Measurements from ENCODE around the gene GPR137.

- TF ChIP-seq, protein P1, sequence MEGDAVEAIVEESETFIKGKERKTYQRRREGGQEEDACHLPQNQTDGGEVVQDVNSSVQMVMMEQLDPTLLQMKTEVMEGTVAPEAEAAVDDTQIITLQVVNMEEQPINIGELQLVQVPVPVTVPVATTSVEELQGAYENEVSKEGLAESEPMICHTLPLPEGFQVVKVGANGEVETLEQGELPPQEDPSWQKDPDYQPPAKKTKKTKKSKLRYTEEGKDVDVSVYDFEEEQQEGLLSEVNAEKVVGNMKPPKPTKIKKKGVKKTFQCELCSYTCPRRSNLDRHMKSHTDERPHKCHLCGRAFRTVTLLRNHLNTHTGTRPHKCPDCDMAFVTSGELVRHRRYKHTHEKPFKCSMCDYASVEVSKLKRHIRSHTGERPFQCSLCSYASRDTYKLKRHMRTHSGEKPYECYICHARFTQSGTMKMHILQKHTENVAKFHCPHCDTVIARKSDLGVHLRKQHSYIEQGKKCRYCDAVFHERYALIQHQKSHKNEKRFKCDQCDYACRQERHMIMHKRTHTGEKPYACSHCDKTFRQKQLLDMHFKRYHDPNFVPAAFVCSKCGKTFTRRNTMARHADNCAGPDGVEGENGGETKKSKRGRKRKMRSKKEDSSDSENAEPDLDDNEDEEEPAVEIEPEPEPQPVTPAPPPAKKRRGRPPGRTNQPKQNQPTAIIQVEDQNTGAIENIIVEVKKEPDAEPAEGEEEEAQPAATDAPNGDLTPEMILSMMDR (IDR thresholded peaks at IDR 0.05; ENCODE audit: low read depth, low read length, missing input control), result no peak
- no peak for TF ChIP-seq TAF1 (conservative IDR thresholded peaks at IDR 0.05)
- TF ChIP-seq, protein P2, sequence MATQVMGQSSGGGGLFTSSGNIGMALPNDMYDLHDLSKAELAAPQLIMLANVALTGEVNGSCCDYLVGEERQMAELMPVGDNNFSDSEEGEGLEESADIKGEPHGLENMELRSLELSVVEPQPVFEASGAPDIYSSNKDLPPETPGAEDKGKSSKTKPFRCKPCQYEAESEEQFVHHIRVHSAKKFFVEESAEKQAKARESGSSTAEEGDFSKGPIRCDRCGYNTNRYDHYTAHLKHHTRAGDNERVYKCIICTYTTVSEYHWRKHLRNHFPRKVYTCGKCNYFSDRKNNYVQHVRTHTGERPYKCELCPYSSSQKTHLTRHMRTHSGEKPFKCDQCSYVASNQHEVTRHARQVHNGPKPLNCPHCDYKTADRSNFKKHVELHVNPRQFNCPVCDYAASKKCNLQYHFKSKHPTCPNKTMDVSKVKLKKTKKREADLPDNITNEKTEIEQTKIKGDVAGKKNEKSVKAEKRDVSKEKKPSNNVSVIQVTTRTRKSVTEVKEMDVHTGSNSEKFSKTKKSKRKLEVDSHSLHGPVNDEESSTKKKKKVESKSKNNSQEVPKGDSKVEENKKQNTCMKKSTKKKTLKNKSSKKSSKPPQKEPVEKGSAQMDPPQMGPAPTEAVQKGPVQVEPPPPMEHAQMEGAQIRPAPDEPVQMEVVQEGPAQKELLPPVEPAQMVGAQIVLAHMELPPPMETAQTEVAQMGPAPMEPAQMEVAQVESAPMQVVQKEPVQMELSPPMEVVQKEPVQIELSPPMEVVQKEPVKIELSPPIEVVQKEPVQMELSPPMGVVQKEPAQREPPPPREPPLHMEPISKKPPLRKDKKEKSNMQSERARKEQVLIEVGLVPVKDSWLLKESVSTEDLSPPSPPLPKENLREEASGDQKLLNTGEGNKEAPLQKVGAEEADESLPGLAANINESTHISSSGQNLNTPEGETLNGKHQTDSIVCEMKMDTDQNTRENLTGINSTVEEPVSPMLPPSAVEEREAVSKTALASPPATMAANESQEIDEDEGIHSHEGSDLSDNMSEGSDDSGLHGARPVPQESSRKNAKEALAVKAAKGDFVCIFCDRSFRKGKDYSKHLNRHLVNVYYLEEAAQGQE (IDR thresholded peaks at IDR 0.05), result no peak
- TF ChIP-seq YY1 (IDR thresholded peaks at IDR 0.05), result no peak
- TF ChIP-seq RAD21 (IDR thresholded peaks at IDR 0.05), result no peak
- no peak for TF ChIP-seq HNF4A (conservative IDR thresholded peaks at IDR 0.05)
- TF ChIP-seq FOXA1 (IDR thresholded peaks at IDR 0.05), result no peak
- no peak for TF ChIP-seq SP1 (IDR thresholded peaks at IDR 0.05)
- no peak for TF ChIP-seq EGR1 (IDR thresholded peaks at IDR 0.05; ENCODE audit: low read depth in 2 of 2)
Observed at GRCh38 chr11:64260147-64260708, 25.4 kb upstream of the GPR137 start.
